ENCODE data around the gene LCN6. TPM values are rescaled to one million over a fixed set of nuclear protein-coding genes. Genes with fewer than 3 reads are reported as not detected.

LCN6 gene
- total and polyA plus RNA-seq, 2 of the 13 experiments (the other 11 are each of a cell fraction or from before 2014, with no cell fraction given) = not detected

DNA sequence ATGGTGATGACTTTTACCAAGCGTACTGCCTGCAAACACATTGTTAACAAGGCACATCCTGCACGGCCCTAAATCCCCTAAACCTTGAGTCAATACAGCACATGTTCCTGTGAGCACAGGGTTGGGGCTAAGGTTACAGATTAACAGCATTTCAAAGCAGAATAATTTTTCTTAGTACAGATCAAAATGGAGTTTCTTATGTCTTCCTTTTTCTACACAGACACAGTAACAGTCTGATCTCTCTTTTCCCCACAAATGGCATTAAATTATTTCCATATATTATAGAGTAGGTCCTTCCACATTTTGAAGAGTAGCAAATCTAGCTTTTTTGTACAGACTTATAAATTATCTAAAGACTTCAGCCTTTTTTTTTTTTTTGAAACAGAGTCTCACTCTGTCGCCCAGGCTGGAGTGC is 41.2 kb upstream of the LCN6 start (continued):
- TF ChIP-seq, protein P1, sequence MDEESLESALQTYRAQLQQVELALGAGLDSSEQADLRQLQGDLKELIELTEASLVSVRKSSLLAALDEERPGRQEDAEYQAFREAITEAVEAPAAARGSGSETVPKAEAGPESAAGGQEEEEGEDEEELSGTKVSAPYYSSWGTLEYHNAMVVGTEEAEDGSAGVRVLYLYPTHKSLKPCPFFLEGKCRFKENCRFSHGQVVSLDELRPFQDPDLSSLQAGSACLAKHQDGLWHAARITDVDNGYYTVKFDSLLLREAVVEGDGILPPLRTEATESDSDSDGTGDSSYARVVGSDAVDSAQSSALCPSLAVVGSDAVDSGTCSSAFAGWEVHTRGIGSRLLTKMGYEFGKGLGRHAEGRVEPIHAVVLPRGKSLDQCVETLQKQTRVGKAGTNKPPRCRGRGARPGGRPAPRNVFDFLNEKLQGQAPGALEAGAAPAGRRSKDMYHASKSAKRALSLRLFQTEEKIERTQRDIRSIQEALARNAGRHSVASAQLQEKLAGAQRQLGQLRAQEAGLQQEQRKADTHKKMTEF (CRISPR knock-in tag; IDR thresholded peaks at IDR 0.05) = 0 out of 2 replicates have a peak, but pooled peaks have one; percentile 5
- TF ChIP-seq KMT2B (CRISPR knock-in tag; IDR thresholded peaks at IDR 0.05) (no peak), ZNF563 (CRISPR knock-in tag; IDR thresholded peaks at IDR 0.05) (no peak), CHD4 (IDR thresholded peaks at IDR 0.05; ENCODE audit: borderline replicate concordance, low read length) (no peak)
- TF ChIP-seq, protein P2, sequence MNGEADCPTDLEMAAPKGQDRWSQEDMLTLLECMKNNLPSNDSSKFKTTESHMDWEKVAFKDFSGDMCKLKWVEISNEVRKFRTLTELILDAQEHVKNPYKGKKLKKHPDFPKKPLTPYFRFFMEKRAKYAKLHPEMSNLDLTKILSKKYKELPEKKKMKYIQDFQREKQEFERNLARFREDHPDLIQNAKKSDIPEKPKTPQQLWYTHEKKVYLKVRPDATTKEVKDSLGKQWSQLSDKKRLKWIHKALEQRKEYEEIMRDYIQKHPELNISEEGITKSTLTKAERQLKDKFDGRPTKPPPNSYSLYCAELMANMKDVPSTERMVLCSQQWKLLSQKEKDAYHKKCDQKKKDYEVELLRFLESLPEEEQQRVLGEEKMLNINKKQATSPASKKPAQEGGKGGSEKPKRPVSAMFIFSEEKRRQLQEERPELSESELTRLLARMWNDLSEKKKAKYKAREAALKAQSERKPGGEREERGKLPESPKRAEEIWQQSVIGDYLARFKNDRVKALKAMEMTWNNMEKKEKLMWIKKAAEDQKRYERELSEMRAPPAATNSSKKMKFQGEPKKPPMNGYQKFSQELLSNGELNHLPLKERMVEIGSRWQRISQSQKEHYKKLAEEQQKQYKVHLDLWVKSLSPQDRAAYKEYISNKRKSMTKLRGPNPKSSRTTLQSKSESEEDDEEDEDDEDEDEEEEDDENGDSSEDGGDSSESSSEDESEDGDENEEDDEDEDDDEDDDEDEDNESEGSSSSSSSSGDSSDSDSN (CRISPR knock-in tag; IDR thresholded peaks at IDR 0.05) = no peak; the same call in 1 of the 2 replicates
- TF ChIP-seq, protein P3, sequence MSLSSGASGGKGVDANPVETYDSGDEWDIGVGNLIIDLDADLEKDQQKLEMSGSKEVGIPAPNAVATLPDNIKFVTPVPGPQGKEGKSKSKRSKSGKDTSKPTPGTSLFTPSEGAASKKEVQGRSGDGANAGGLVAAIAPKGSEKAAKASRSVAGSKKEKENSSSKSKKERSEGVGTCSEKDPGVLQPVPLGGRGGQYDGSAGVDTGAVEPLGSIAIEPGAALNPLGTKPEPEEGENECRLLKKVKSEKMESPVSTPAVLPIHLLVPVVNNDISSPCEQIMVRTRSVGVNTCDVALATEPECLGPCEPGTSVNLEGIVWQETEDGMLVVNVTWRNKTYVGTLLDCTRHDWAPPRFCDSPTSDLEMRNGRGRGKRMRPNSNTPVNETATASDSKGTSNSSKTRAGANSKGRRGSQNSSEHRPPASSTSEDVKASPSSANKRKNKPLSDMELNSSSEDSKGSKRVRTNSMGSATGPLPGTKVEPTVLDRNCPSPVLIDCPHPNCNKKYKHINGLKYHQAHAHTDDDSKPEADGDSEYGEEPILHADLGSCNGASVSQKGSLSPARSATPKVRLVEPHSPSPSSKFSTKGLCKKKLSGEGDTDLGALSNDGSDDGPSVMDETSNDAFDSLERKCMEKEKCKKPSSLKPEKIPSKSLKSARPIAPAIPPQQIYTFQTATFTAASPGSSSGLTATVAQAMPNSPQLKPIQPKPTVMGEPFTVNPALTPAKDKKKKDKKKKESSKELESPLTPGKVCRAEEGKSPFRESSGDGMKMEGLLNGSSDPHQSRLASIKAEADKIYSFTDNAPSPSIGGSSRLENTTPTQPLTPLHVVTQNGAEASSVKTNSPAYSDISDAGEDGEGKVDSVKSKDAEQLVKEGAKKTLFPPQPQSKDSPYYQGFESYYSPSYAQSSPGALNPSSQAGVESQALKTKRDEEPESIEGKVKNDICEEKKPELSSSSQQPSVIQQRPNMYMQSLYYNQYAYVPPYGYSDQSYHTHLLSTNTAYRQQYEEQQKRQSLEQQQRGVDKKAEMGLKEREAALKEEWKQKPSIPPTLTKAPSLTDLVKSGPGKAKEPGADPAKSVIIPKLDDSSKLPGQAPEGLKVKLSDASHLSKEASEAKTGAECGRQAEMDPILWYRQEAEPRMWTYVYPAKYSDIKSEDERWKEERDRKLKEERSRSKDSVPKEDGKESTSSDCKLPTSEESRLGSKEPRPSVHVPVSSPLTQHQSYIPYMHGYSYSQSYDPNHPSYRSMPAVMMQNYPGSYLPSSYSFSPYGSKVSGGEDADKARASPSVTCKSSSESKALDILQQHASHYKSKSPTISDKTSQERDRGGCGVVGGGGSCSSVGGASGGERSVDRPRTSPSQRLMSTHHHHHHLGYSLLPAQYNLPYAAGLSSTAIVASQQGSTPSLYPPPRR (CRISPR knock-in tag; IDR thresholded peaks at IDR 0.05; ENCODE audit: borderline replicate concordance) = no peak; the same call in none of the 2 replicates
